Esophagus squamous epithelium (tissue), 4 donors: Measurements from ENCODE around the gene KCTD21.

Source experiments
- POLR2A ChIP-seq, 4 donors: fragments of 450-650 bp; IDR thresholded peaks; one replicate each; pipeline ENCODE4 v1.6.1; 2017; ENCODE audit warnings: antibody characterized with exemption in 4 of 4, mild to moderate bottlenecking in 4 of 4, moderate library complexity in 3 of 4
- TF ChIP-seq, protein P1 (sequence below), 6 experiments: fragments of 450-650 bp in 4 of 6; fragments of 200-600 bp in 2 of 6; sonication (generic) in 2 of 6; IDR thresholded peaks; one replicate each; pipeline ENCODE4 v1.5.1; 2016 to 2019; ENCODE audit warnings: antibody characterized with exemption in 6 of 6, mild to moderate bottlenecking in 4 of 6, moderate library complexity in 4 of 6

DNA sequence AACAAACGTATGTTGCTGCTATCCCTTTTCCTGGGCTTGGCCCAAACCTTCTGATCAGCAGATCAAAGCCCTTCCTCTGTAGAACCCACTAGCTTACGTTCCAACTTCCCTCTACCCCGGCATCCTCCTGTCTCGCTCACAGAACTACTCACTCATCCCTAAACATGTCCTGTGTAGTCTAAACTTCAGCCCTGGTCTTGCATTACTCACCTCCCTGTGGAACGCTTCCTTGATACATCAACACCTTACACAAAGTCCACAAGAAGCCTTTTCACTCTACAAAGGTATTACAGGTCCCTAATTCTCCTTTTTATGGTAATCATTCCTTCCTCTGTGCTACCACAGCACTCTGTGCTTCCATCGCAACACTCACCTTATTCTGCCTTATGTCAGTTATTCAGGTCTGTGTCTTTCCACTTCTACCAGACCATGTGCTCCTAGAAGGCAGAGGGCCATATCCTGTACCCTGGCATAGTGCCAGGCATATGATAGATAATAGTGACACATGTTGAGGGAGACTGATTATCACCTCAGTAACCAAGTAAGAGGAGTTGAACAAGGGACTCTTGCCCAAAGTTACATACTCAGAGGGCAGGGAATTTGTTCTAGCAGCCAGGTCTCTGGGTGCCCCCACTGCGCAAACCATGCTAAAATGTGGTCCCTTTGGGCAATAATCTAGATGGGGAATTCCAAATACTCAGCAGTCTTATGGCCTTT lies 41.9 kb upstream of the KCTD21 start:
- TF ChIP-seq POLR2A (IDR thresholded peaks at IDR 0.05), result no peak
- TF ChIP-seq, protein P1, sequence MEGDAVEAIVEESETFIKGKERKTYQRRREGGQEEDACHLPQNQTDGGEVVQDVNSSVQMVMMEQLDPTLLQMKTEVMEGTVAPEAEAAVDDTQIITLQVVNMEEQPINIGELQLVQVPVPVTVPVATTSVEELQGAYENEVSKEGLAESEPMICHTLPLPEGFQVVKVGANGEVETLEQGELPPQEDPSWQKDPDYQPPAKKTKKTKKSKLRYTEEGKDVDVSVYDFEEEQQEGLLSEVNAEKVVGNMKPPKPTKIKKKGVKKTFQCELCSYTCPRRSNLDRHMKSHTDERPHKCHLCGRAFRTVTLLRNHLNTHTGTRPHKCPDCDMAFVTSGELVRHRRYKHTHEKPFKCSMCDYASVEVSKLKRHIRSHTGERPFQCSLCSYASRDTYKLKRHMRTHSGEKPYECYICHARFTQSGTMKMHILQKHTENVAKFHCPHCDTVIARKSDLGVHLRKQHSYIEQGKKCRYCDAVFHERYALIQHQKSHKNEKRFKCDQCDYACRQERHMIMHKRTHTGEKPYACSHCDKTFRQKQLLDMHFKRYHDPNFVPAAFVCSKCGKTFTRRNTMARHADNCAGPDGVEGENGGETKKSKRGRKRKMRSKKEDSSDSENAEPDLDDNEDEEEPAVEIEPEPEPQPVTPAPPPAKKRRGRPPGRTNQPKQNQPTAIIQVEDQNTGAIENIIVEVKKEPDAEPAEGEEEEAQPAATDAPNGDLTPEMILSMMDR (IDR thresholded peaks at IDR 0.05), result no peak
